GM12878 (cell line): Measurements from ENCODE around the gene BARX2.

ENCODE experiments used
- BCL3 ChIP-seq: IDR thresholded peaks from 2 replicates; pipeline ENCODE4 v1.6.1; 2011; ENCODE audit warnings: borderline replicate concordance, low read depth, mild to moderate bottlenecking, moderate library complexity, low read length; ENCODE audit not compliant: insufficient read depth, poor library complexity, severe bottlenecking
- CTCF ChIP-seq, 3 experiments: IDR thresholded peaks in 2 of 3; conservative IDR thresholded peaks in 1 of 3; 2 replicates each; pipeline ENCODE4 v1.5.1; 2011; ENCODE audit warnings: low read depth in 3 of 3, low read length in 3 of 3, mild to moderate bottlenecking in 3 of 3, control low read depth in 2 of 3, moderate library complexity in 2 of 3, inconsistent platforms in 1 of 3, mixed read lengths in 1 of 3; ENCODE audit not compliant: control insufficient read depth in 2 of 3, insufficient read depth in 1 of 3; ENCODE audit errors: extremely low read depth in 1 of 3
- ELK1 ChIP-seq: IDR thresholded peaks from 2 replicates; pipeline ENCODE4 v1.6.1; 2012; ENCODE audit warnings: low read depth, low read length, improper control_type of control experiment
- EZH2 ChIP-seq: IDR thresholded peaks from 2 replicates; pipeline ENCODE4 v1.6.1; 2012; ENCODE audit warnings: low read depth, mild to moderate bottlenecking, control low read depth, inconsistent platforms, low read length, borderline replicate concordance; ENCODE audit not compliant: control insufficient read depth
- NFYB ChIP-seq: IDR thresholded peaks from 2 replicates; pipeline ENCODE4 v1.6.1; 2011; ENCODE audit warnings: low read depth, mild to moderate bottlenecking, low read length, improper control_type of control experiment, moderate library complexity; ENCODE audit not compliant: insufficient read depth
- POLR2A ChIP-seq: IDR thresholded peaks from 2 replicates; pipeline ENCODE4 v1.6.1; 2011; ENCODE audit warnings: low read depth, mild to moderate bottlenecking, low read length
- POLR2AphosphoS5 ChIP-seq: IDR thresholded peaks from 2 replicates; pipeline ENCODE4 v1.6.1; 2011; ENCODE audit warnings: mild to moderate bottlenecking, low read length, inconsistent platforms
- RAD51 ChIP-seq: fragments of 450-650 bp; IDR thresholded peaks from 2 replicates; pipeline ENCODE4 v1.6.1; 2016; ENCODE audit warnings: moderate library complexity, mild to moderate bottlenecking, inconsistent platforms
- SMC3 ChIP-seq: IDR thresholded peaks from 2 replicates; pipeline ENCODE4 v1.6.1; 2011; ENCODE audit warnings: low read length, improper control_type of control experiment, borderline replicate concordance
- SP1 ChIP-seq: IDR thresholded peaks from one replicate; pipeline ENCODE4 v1.6.1; 2011; ENCODE audit warnings: low read depth, low read length
- SUZ12 ChIP-seq: fragments of 200-600 bp; sonication (generic); IDR thresholded peaks from one replicate; pipeline ENCODE4 v1.6.1; 2018; ENCODE audit warnings: antibody characterized with exemption, mild to moderate bottlenecking; ENCODE audit not compliant: unreplicated experiment

- TF ChIP-seq SP1 (no peak), POLR2A (no peak), CTCF (IDR thresholded peaks at IDR 0.05 in 2 of 3, conservative IDR thresholded peaks at IDR 0.05 in 1 of 3; ENCODE audit: control insufficient read depth in 2 of 3, extremely low read depth in 1 of 3, insufficient read depth in 1 of 3, low read depth in 3 of 3, low read length in 3 of 3) (no peak), RAD51 (no peak), ELK1 (no peak), SMC3 (no peak), NFYB (no peak), BCL3 (no peak), POLR2AphosphoS5 (no peak), SUZ12 (no peak), EZH2 (no peak)
Observed at GRCh38 chr11:129366737-129367597, 8.7 kb upstream of the BARX2 start.
